Measurements from ENCODE around the gene ETFB.

DNA sequence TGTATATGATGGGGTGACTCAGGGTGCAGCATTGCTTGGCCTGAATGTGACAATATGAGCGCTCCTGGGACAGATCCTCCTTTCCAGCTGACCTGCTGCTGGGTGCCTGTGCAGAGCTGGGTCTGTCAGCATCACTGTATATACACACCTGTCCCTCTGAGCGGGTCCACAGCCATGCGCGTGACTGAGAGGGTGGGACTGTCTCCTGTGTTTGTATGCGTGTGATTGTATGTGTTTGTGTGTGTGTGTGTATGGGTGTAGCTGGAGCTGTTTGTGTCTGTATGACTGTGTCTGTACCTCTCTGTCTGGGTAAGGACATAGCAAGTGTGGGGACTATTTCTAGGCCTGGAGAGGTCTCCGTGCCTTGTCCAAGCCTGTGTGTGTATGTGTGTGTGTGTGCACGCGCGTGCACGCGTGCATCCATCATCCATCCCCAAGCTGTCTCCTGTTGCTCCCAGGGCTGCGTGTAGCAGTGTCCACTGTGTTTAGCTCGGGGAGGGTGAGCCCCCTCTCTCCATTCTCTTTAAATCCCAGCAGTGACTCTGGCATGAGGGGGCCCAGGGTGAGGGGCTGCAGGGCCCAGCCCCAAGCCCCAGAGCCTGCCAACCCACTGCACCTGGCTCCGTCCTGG lies 46.4 kb downstream of the ETFB start:
- TF ChIP-seq, protein P1, sequence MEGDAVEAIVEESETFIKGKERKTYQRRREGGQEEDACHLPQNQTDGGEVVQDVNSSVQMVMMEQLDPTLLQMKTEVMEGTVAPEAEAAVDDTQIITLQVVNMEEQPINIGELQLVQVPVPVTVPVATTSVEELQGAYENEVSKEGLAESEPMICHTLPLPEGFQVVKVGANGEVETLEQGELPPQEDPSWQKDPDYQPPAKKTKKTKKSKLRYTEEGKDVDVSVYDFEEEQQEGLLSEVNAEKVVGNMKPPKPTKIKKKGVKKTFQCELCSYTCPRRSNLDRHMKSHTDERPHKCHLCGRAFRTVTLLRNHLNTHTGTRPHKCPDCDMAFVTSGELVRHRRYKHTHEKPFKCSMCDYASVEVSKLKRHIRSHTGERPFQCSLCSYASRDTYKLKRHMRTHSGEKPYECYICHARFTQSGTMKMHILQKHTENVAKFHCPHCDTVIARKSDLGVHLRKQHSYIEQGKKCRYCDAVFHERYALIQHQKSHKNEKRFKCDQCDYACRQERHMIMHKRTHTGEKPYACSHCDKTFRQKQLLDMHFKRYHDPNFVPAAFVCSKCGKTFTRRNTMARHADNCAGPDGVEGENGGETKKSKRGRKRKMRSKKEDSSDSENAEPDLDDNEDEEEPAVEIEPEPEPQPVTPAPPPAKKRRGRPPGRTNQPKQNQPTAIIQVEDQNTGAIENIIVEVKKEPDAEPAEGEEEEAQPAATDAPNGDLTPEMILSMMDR (IDR thresholded peaks at IDR 0.05; ENCODE audit: low read depth, low read length, missing input control): no peak
- no peak for TF ChIP-seq TAF1 (conservative IDR thresholded peaks at IDR 0.05)
- no peak for TF ChIP-seq YY1 (IDR thresholded peaks at IDR 0.05)
- no peak for TF ChIP-seq EGR1 (IDR thresholded peaks at IDR 0.05; ENCODE audit: low read depth in 2 of 2)
- TF ChIP-seq ATF3 (IDR thresholded peaks at IDR 0.05): no peak
- TF ChIP-seq, protein P2, sequence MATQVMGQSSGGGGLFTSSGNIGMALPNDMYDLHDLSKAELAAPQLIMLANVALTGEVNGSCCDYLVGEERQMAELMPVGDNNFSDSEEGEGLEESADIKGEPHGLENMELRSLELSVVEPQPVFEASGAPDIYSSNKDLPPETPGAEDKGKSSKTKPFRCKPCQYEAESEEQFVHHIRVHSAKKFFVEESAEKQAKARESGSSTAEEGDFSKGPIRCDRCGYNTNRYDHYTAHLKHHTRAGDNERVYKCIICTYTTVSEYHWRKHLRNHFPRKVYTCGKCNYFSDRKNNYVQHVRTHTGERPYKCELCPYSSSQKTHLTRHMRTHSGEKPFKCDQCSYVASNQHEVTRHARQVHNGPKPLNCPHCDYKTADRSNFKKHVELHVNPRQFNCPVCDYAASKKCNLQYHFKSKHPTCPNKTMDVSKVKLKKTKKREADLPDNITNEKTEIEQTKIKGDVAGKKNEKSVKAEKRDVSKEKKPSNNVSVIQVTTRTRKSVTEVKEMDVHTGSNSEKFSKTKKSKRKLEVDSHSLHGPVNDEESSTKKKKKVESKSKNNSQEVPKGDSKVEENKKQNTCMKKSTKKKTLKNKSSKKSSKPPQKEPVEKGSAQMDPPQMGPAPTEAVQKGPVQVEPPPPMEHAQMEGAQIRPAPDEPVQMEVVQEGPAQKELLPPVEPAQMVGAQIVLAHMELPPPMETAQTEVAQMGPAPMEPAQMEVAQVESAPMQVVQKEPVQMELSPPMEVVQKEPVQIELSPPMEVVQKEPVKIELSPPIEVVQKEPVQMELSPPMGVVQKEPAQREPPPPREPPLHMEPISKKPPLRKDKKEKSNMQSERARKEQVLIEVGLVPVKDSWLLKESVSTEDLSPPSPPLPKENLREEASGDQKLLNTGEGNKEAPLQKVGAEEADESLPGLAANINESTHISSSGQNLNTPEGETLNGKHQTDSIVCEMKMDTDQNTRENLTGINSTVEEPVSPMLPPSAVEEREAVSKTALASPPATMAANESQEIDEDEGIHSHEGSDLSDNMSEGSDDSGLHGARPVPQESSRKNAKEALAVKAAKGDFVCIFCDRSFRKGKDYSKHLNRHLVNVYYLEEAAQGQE (IDR thresholded peaks at IDR 0.05): no peak

Data from liver (tissue), 3 donors.